DOHH2 (cell line): ENCODE data around the gene SLC25A30.

Source experiments
- H3F3A ChIP-seq: fragments of 200-600 bp; sonication (generic), shearing (Covaris generic); 2 replicates; pipeline ENCODE4 v1.6.0; 2016; ENCODE audit warnings: antibody characterized with exemption, mild to moderate bottlenecking; ENCODE audit not compliant: control insufficient read depth, insufficient read depth
- H3K27ac ChIP-seq: fragments of 200-600 bp; sonication (generic); 2 replicates; pipeline ENCODE4 v1.5.1; 2014; ENCODE audit warnings: low read depth, mild to moderate bottlenecking, low read length, moderate library complexity
- H3K27me3 ChIP-seq: fragments of 200-600 bp; sonication (generic); 2 replicates; pipeline ENCODE4 v1.6.1; 2014; ENCODE audit warnings: mild to moderate bottlenecking, low read length, mixed read lengths; ENCODE audit not compliant: control insufficient read depth
- H3K36me3 ChIP-seq: fragments of 200-600 bp; sonication (generic); 2 replicates; pipeline ENCODE4 v1.6.1; 2014; ENCODE audit warnings: mild to moderate bottlenecking, low read length, moderate library complexity, mixed read lengths; ENCODE audit not compliant: control insufficient read depth
- H3K4me1 ChIP-seq: fragments of 200-600 bp; sonication (generic); 2 replicates; pipeline ENCODE4 v1.6.1; 2014; ENCODE audit warnings: mild to moderate bottlenecking, low read length, mixed read lengths; ENCODE audit not compliant: control insufficient read depth
- H3K4me2 ChIP-seq: fragments of 200-600 bp; sonication (generic); 2 replicates; pipeline ENCODE4 v1.6.0; 2014; ENCODE audit warnings: mild to moderate bottlenecking, low read length, moderate library complexity
- H3K4me3 ChIP-seq: fragments of 200-600 bp; sonication (generic); 2 replicates; pipeline ENCODE4 v1.5.1; 2014; ENCODE audit warnings: mild to moderate bottlenecking, low read length, mixed read lengths
- H3K79me2 ChIP-seq: fragments of 200-600 bp; sonication (generic); 2 replicates; pipeline ENCODE4 v1.6.1; 2014; ENCODE audit warnings: mild to moderate bottlenecking, low read length, mixed read lengths; ENCODE audit not compliant: control insufficient read depth
- H3K9me2 ChIP-seq: fragments of 200-600 bp; sonication (generic); replicated peaks from 2 replicates; pipeline ENCODE4 v1.6.1; 2014; ENCODE audit warnings: mild to moderate bottlenecking, low read length, mixed read lengths; ENCODE audit not compliant: control insufficient read depth
- H3K9me3 ChIP-seq: fragments of 200-600 bp; sonication (generic); 2 replicates; pipeline ENCODE4 v1.6.1; 2014; ENCODE audit warnings: antibody characterized with exemption, low read length, mixed read lengths; ENCODE audit not compliant: control insufficient read depth, insufficient read depth
- H4K20me1 ChIP-seq: fragments of 200-600 bp; sonication (generic); 2 replicates; pipeline ENCODE4 v1.6.0; 2014; ENCODE audit warnings: low read depth, mild to moderate bottlenecking, antibody characterized with exemption, low read length, moderate library complexity; ENCODE audit not compliant: control insufficient read depth, insufficient read depth
- EZH2phosphoT487 ChIP-seq: fragments of 200-600 bp; sonication (generic); IDR thresholded peaks from 2 replicates; pipeline ENCODE4 v1.6.1; 2017; ENCODE audit warnings: borderline replicate concordance, mild to moderate bottlenecking, antibody characterized with exemption, low read length, moderate library complexity, mixed read lengths
- TF ChIP-seq, protein P1 (sequence below): fragments of 200-600 bp; sonication (generic); IDR thresholded peaks from one replicate; pipeline ENCODE4 v1.5.1; 2014; ENCODE audit warnings: antibody characterized with exemption, mild to moderate bottlenecking, low read depth, low read length; ENCODE audit not compliant: poor library complexity, severe bottlenecking

The SLC25A30 gene, protein sequence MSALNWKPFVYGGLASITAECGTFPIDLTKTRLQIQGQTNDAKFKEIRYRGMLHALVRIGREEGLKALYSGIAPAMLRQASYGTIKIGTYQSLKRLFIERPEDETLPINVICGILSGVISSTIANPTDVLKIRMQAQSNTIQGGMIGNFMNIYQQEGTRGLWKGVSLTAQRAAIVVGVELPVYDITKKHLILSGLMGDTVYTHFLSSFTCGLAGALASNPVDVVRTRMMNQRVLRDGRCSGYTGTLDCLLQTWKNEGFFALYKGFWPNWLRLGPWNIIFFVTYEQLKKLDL

DNA sequence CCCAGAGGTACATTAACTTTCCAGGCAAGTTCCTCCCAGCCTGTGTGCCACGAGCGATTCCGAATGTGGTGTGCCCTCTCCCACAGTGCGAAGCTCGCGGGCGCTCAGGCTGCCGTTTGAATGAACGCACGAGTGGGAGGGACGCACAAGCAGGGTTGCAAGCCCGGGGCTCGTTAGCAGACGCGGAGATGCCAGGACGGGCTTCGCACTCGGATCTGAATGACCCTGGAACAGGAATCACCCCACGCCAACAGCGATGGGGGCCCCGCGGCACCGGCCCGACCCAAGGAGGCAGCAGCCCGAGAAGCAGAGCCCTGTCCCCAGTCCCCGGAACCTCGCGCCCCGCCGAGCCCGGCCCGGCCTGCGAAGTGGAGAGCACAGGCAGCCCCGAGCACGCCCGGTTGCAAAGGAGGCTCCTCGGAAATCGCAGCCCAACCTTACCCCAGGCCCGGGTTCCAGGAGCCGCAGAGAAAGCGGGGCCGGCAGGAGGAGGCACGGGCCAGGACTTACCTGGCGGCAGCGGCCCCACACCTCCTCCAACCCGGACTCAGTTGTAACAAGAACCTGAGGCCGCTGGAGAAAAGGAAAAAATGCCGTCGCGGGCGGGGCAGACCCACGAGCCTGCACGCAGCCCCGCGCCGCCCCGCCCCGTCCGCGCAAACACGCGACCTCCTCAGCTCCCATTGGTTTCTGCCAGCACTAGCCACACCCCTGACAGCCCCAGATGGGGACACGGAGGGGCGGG is at the start of gene SLC25A30:
Gene SLC25A30, minus strand, starts transcription at position 584 of the 745 bp plus-strand sequence. CDS start 6,948 bp downstream, outside the sequence.
- Histone ChIP-seq H3K9me3 (no peaks in the 10 kb centered on the region), H3K79me2 (no peaks in the 10 kb centered on the region), H3F3A (peaks cover 16% of the 10 kb centered on the region), H3K9me2 (no peaks in the 10 kb centered on the region), H3K36me3 (no peaks in the 10 kb centered on the region), H3K4me2 (peak within 1 kb of the TSS; percentile 98), H3K27ac (no peak within 1 kb of the TSS), H3K4me3 (peak within 1 kb of the TSS; percentile 82), H3K4me1 (peaks cover 23% of the 10 kb centered on the region), H3K27me3 (peaks cover 13% of the 10 kb centered on the region), H4K20me1 (no peaks in the 10 kb centered on the region)
- TF ChIP-seq, protein P1, sequence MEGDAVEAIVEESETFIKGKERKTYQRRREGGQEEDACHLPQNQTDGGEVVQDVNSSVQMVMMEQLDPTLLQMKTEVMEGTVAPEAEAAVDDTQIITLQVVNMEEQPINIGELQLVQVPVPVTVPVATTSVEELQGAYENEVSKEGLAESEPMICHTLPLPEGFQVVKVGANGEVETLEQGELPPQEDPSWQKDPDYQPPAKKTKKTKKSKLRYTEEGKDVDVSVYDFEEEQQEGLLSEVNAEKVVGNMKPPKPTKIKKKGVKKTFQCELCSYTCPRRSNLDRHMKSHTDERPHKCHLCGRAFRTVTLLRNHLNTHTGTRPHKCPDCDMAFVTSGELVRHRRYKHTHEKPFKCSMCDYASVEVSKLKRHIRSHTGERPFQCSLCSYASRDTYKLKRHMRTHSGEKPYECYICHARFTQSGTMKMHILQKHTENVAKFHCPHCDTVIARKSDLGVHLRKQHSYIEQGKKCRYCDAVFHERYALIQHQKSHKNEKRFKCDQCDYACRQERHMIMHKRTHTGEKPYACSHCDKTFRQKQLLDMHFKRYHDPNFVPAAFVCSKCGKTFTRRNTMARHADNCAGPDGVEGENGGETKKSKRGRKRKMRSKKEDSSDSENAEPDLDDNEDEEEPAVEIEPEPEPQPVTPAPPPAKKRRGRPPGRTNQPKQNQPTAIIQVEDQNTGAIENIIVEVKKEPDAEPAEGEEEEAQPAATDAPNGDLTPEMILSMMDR, result no peak
- TF ChIP-seq EZH2phosphoT487, result no peak

DNA sequence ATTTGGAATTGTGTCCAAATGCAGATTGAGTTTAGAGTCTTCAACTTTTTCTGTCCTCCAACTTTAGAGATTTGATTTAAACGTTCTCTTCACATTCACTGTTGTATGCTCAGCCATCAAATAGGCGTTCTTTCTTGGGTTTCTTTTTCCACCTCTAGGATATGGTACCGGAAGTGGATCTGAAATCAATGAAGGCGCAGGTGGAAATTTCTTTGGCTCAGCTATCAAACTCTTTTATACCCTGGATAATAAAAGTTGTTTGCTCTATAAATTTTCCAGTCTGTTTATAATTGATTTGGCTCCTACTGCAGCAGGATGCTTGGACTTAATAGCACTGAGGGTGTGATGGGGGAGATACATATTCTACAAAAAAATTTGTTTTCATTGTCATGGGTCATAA is 48.2 kb upstream of the SLC25A30 start:
- H3K4me3 ChIP-seq, result peak overlapping the region; percentile 98; the same call in 1 of the 2 replicates
- no peak overlapping the region for H3K27ac ChIP-seq
- H3K36me3 ChIP-seq, result peaks cover 7% of the 10 kb centered on the region
- no peaks in the 10 kb centered on the region for H3K9me2 ChIP-seq
- peaks cover 70% of the 10 kb centered on the region for H3K79me2 ChIP-seq
- peak overlapping the region; percentile 88 for H3K4me2 ChIP-seq
- no peaks in the 10 kb centered on the region for H3K9me3 ChIP-seq
- H4K20me1 ChIP-seq, result no peaks in the 10 kb centered on the region
- no peaks in the 10 kb centered on the region for H3K27me3 ChIP-seq
- 0 out of 2 replicates have a peak, but pooled peaks cover 3% of the 10 kb centered on the region for H3F3A ChIP-seq
- H3K4me1 ChIP-seq, result peaks cover 19% of the 10 kb centered on the region
- no peak for TF ChIP-seq EZH2phosphoT487
- TF ChIP-seq, protein P1, result no peak

DNA sequence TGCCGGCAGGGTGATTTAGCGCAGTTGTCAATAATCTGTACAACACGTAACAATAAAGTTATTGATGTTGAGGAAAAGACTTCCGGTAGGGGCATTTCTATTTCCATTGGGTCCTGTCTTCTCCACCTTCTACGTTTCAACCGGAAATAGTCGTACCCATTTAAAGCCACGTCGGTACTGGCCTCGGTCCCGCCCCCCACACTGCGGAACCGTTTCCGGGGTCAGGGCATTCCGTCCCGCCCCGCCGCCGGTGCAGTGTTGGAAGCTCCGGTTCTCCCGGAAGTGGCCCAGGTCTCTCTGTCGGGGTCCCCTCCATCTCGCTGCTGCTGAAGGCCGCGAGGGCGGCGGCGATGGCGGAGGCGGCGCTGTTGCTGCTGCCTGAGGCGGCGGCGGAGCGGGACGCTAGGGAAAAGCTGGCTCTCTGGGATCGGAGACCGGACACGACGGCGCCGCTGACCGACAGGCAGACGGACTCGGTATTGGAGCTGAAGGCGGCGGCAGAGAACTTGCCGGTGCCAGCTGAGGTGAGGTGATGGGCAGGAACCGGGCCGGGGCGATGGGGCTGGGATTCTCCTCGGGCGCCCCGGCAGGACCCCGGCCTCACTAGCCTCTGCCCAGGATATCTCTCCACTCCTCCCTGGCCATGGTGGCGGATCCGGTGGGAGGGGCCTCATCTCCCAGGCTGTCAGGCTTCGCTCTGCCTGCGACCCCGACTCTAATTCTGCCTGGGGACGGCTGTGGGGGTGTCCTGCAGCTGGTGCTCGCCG is 46.7 kb upstream of the SLC25A30 start, which contains the start of gene COG3:
Gene COG3, plus strand, starts transcription at position 253 of the 767 bp plus-strand sequence. Its CDS starts 98 bp downstream, at position 351.
- Histone ChIP-seq H3K79me2 (peaks cover 56% of the 10 kb centered on the region), H3K27me3 (no peaks in the 10 kb centered on the region), H3F3A (0 out of 2 replicates have a peak, but pooled peaks cover 3% of the 10 kb centered on the region), H3K36me3 (peaks cover 7% of the 10 kb centered on the region), H3K4me2 (peak within 1 kb of the TSS; percentile 88), H3K4me1 (peaks cover 19% of the 10 kb centered on the region), H3K4me3 (peak within 1 kb of the TSS; percentile 98), H3K9me3 (no peaks in the 10 kb centered on the region), H3K27ac (peak within 1 kb of the TSS; percentile 33), H4K20me1 (no peaks in the 10 kb centered on the region), H3K9me2 (no peaks in the 10 kb centered on the region)
- TF ChIP-seq, protein P1, result no peak
- TF ChIP-seq EZH2phosphoT487, result no peak
